Stimulated activated naive CD4-positive, alpha-beta T cell treated with Interleukin-2 at 50 U/mL for 16 hours (primary cell): Measurements from ENCODE around the gene NEDD8.
A peak's percentile ranks its signal among the peaks of the same experiment; 100 is the strongest.

Source experiments
- DNase-seq: peaks from one replicate; lab custom pipeline; 2025; lab: John Stamatoyannopoulos, UW

NEDD8 gene

DNA sequence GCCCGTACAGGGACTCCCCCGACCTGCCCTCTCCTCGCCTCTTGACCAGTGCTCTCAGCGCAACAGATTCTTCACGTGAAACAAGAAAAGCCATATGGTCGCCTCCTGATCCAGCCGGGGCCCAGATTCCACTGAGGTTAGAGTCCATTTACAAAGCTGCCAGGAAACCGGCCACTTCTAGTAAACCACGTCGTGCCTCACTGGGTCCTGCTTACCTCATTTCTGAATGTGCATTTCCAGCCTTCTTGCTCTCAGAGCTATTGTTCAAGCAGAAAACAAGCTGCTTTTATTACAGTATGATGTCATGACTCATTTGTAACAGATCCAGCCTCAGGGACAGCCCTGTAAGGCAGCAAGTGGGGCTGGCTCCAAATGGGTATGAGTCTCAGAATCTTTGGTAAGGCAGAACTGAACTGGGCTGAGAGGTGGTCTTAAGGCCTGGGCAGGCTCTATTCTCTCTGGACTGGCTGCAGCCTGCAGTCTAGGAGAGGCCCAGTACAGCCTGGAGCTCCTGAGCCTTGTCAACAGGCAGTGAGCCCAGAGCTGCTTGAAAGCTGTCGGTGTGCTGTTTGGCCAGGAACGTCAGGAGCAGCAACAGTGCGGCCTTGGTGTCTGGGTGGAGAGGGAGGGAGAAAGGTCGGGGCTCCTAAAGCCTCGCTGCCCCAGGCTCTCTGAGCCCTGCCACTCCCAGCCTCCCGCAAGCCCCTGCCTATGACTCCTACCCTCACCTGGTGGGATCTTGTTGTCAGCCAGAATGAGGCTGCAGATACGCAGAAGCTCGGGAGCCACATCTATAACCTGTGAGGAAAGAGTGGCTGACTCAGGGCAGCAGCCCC, 52.0 kb downstream of the NEDD8 start:
- DNase-seq: no peak

GRCh38 chr14:24179294-24179960, 52.7 kb downstream of the NEDD8 start:
- DNase-seq: no peak

DNA sequence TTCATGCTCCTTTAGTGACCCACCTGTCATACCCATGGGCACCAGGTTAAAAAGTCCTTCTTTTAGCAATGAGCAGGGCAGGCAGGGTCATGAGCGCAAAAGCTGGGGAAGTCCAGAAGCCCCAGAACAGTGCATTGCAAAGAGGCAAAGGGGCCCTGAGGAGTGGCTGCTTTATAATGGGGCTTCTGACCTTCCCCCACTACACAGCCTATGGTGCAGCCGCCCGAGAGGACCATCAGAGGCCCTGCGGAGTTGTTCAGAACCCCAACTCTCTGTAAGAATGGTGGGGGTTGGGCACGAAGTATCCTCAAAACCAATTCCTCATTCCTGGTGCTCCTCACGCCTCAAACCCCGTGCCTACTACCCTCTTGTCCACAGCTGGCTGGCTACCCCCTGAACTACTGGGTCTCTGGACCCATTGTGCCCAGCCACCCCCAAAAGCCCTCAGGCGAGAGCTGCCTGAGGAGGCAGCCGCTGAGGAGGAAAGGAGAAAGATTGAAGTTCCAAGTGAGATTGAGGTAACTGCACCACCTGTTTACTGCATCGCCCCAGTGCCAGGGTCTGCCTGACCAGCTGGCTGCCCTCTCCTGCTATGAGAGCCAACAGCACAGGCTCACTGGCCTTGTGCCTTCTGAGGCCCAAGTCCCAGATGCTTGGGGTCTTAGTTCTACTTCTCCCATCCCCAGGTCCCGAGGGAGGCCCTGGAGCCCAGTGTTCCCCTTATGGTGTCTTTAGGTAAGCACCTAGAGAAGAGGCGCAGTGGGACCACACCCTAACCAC, 53.6 kb downstream of the NEDD8 start:
- DNase-seq: no peak

DNA sequence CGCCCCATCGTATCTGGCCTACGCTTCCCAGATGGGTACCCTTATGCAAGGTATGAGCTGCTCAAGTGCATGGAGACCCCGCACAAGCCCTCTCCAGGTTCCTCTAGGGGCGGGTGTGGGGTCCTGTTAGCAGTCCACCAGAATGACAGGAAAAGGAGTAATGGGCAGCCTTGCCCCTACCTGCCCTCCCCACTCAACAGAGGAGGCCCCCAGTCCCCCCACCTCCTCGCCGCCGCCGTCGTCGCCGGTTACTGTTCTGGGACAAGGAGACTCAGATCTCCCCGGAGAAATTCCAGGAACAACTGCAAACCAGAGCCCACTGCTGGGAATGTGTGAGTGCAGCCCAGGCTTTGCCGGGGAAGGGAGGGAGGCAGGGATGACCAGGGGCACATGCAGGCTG, 54.3 kb downstream of the NEDD8 start:
- no peak for DNase-seq

- no peak for DNase-seq
Observed at GRCh38 chr14:24177041-24177825, 54.9 kb downstream of the NEDD8 start.

- no peak for DNase-seq
Observed at GRCh38 chr14:24176599-24176998, 55.6 kb downstream of the NEDD8 start.

- DNase-seq: no peak
Observed at GRCh38 chr14:24172871-24173281, 59.3 kb downstream of the NEDD8 start.

- DNase-seq: no peak
Observed at GRCh38 chr14:24172261-24172860, 59.8 kb downstream of the NEDD8 start.

DNA sequence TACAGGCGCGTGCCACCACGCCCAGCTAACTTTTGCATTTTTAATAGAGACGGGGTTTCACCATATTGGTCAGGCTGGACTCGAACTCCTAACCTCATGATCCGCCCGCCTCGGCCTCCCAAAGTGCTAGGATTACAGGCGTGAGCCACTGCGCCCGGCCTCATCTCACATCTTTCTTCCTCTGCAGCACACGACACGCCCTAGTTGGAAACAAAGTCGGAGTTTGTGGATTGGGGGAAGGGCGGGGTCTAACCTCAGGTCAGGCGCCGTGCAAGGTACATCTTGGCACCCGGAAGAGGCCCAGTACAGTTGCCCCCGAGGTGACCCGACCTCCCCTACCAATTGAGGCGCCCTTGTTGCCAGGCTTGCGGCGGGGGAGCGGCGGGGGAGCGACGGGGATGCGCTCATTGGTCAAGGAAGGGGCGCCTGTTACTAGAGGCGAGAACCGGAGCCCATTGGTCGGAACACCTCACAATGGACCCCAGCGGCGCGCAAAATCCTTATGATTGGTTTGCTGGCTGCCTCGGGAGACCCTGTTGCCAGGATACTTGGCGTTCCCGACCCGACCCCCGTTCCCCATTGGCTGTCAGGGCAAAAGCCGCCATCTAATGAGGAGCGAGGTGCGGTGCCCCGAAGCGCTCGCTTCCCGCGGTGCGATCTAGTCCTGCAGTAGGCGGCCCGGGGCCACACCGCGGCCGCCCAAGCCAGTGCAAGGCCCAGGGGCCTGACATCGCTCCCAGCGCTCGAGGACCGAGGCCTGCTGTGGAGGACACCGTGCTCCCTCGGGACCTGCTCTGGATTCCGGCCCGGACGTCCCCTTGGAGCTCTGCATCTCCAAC, 60.5 kb downstream of the NEDD8 start, which contains the start of gene REC8:
TSS of gene REC8 (plus strand) at position 659 of the 839 bp plus-strand sequence. CDS start 473 bp downstream, outside the sequence.
- peak; percentile 66 for DNase-seq

DNA sequence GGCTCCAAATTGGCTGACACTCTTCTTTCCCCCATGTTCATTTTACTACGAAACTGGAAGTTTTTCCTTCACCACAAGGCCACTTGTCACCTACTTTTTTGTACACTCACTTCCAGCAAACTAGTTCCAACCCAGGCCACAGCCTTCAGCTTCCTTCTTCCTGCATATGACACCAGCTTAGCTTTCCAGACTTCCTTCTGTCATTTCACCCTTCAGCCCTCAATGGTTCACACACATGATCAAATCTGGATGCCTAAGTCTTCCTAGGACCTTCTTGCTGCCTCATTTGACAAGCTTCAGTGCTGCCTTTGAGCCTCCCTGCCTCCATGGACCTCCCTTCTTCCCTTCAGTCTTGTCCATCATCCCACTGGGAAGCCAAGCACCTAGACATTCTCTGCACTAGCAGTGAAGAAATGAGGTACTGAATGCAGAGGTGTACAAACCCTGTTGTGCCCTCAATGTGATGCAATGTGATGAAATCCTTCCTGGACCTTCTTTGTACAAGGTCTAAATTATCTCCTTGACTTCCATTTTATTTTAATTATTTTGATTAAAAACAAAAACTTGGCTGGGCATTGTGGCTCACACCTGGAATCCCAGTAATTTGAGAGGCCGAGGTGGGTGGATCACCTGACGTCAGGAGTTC, 64.6 kb downstream of the NEDD8 start:
- no peak for DNase-seq
